PC-9 (cell line): Measurements from ENCODE around the gene DISC1. TPM values are rescaled to one million over a fixed set of nuclear protein-coding genes. Genes with fewer than 3 reads are reported as not detected.

Experiments used
- BruUV-seq: library from RNA; stranded (reverse); fragments of 400-500 nt; replicated peaks from 2 replicates; lab custom pipeline; 2021; lab: Mats Ljungman, UMichigan
- CTCF ChIA-PET: fragments of 300-600 bp; sonication (Branson Sonifier 250); formaldehyde crosslinking; loops from one replicate; lab custom pipeline; 2022; ENCODE audit warnings: antibody characterized with exemption; lab: Charles Lee
- POLR2A ChIA-PET: fragments of 300-600 bp; sonication (Branson Sonifier 250); formaldehyde crosslinking; loops from one replicate; lab custom pipeline; 2022; ENCODE audit warnings: antibody characterized with exemption; ENCODE audit not compliant: unreplicated experiment; lab: Charles Lee
- DNase-seq, 2 experiments: peaks; one replicate each; pipeline versions ENCODE4 v3.0.0 to v3.0.0-alpha.2; 2015 to 2022; ENCODE audit warnings: mixed read lengths in 1 of 2
- H2AFZ ChIP-seq: fragments of 200-600 bp; sonication (generic); 2 replicates; pipeline ENCODE4 v1.8.1; 2017; ENCODE audit warnings: antibody characterized with exemption
- H3F3A ChIP-seq: fragments of 200-600 bp; sonication (generic); 2 replicates; pipeline ENCODE4 v1.8.1; 2017; ENCODE audit warnings: antibody characterized with exemption, mild to moderate bottlenecking, low read depth; ENCODE audit not compliant: insufficient read depth
- H3K27ac ChIP-seq: fragments of 200-600 bp; sonication (generic); 2 replicates; pipeline ENCODE4 v1.6.1; 2016; ENCODE audit warnings: mixed run types
- H3K27me3 ChIP-seq: fragments of 200-600 bp; sonication (generic); 2 replicates; pipeline ENCODE4 v1.6.1; 2016; ENCODE audit warnings: low read depth, mixed run types; ENCODE audit not compliant: insufficient read depth
- H3K36me3 ChIP-seq: fragments of 200-600 bp; sonication (generic); 2 replicates; pipeline ENCODE4 v1.6.1; 2016; ENCODE audit warnings: low read depth, mixed run types
- H3K4me1 ChIP-seq: fragments of 200-600 bp; sonication (generic); replicated peaks from 2 replicates; pipeline ENCODE4 v1.6.1; 2016; ENCODE audit warnings: mixed run types; ENCODE audit not compliant: insufficient read depth
- H3K4me2 ChIP-seq: fragments of 200-600 bp; sonication (generic); 2 replicates; pipeline ENCODE4 v1.6.1; 2017; ENCODE audit warnings: mixed run types
- H3K4me3 ChIP-seq: fragments of 200-600 bp; sonication (generic); 2 replicates; pipeline ENCODE4 v1.6.1; 2016; ENCODE audit warnings: mixed run types
- H3K79me2 ChIP-seq: fragments of 200-600 bp; sonication (generic); 2 replicates; pipeline ENCODE4 v1.6.1; 2017; ENCODE audit warnings: low read depth, mixed run types
- H3K9me2 ChIP-seq: fragments of 200-600 bp; sonication (generic); 2 replicates; pipeline ENCODE4 v1.8.1; 2017; ENCODE audit warnings: mild to moderate bottlenecking; ENCODE audit not compliant: insufficient read depth
- H3K9me3 ChIP-seq: fragments of 200-600 bp; sonication (generic); 2 replicates; pipeline ENCODE4 v1.8.1; 2016; ENCODE audit warnings: low read depth; ENCODE audit not compliant: insufficient read depth
- H4K20me1 ChIP-seq: fragments of 200-600 bp; sonication (generic); 2 replicates; pipeline ENCODE4 v1.8.1; 2017; ENCODE audit not compliant: insufficient read depth
- EZH2 ChIP-seq: fragments of 200-600 bp; sonication (generic); IDR thresholded peaks from 2 replicates; pipeline ENCODE4 v1.8.0; 2017; ENCODE audit warnings: antibody characterized with exemption, low read depth
- intact Hi-C: fragments of 100-400 bp; cut with micrococcal nuclease; formaldehyde crosslinking; loops from one replicate; pipeline ENCODE4 v1.10.0; 2022; ENCODE audit not compliant: unreplicated experiment
- total RNA-seq: library from RNA; stranded (reverse); gene quantifications from 2 replicates; pipeline ENCODE4 v1.2.3, GENCODE V29; 2021
- TF ChIP-seq, protein P1 (sequence below): fragments of 200-600 bp; sonication (generic); conservative IDR thresholded peaks from 2 replicates; pipeline ENCODE4 v1.6.1; 2017; ENCODE audit warnings: mixed run types, antibody characterized with exemption, mild to moderate bottlenecking, moderate library complexity

DISC1 gene
- total RNA-seq, 1 experiment from 2014 or later: 7.4 TPM

DNA sequence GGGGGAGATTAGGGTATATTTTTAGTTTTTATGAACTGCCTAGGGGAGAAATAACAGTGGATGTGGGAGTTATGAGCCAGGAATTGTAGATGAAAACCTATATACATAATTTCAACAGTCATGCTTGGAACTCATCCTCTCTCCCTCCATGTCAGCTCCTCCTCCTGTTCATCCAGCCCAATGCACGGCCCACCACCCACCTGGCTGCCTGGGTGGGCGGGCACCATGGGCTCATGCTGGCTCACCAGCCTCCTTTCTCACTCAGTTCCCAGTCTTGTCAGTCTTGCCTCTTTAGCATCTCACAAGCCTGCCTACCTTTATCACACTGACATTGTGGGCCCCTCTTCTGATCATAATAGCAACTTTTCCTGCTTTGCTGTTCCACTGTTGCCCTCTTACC lies 336.0 kb downstream of the DISC1 start:
- no peak for DNase-seq
- POLR2A ChIA-PET: no interaction called here
- Histone ChIP-seq H2AFZ (no peak overlapping the region), H3K9me2 (0 out of 2 replicates have a peak, but pooled peaks cover under 1% of the 10 kb centered on the region), H3K36me3 (no peaks in the 10 kb centered on the region), H3K9me3 (no peaks in the 10 kb centered on the region; the same call in 1 of the 2 replicates), H3K27ac (no peak overlapping the region), H3K4me2 (no peak overlapping the region), H3F3A (no peaks in the 10 kb centered on the region), H3K79me2 (no peaks in the 10 kb centered on the region), H4K20me1 (no peaks in the 10 kb centered on the region), H3K4me3 (no peak overlapping the region), H3K4me1 (no peaks in the 10 kb centered on the region), H3K27me3 (no peaks in the 10 kb centered on the region)
- no peak for TF ChIP-seq EZH2
- TF ChIP-seq, protein P1, sequence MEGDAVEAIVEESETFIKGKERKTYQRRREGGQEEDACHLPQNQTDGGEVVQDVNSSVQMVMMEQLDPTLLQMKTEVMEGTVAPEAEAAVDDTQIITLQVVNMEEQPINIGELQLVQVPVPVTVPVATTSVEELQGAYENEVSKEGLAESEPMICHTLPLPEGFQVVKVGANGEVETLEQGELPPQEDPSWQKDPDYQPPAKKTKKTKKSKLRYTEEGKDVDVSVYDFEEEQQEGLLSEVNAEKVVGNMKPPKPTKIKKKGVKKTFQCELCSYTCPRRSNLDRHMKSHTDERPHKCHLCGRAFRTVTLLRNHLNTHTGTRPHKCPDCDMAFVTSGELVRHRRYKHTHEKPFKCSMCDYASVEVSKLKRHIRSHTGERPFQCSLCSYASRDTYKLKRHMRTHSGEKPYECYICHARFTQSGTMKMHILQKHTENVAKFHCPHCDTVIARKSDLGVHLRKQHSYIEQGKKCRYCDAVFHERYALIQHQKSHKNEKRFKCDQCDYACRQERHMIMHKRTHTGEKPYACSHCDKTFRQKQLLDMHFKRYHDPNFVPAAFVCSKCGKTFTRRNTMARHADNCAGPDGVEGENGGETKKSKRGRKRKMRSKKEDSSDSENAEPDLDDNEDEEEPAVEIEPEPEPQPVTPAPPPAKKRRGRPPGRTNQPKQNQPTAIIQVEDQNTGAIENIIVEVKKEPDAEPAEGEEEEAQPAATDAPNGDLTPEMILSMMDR: no peak
- BruUV-seq: no TSS peak
- CTCF ChIA-PET: no interaction called here
- intact Hi-C loops: no loop called here

DNA sequence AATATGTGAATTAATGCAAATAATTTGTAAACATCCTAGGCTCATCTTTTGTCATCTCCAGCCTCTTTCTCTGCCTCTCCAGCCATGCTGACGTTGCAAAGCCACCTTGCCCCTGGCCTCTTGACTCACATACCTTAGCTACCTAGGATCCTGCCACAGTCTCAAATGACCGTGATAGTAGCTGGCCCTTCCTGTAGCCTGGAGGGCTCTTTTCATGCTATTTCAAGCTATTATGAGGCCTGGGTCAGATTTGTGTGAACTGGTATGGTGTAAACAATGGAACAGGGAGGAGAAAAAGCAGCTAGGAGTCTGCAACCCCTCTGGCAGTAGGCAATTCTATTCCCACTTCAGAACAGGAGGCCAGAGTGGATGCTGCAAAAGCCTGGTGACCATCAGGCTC lies 337.7 kb downstream of the DISC1 start:
- POLR2A ChIA-PET: no interaction called here
- TF ChIP-seq EZH2: no peak
- Histone ChIP-seq H3K4me2 (no peak overlapping the region), H2AFZ (no peak overlapping the region), H4K20me1 (no peaks in the 10 kb centered on the region), H3K27me3 (no peaks in the 10 kb centered on the region), H3K79me2 (no peaks in the 10 kb centered on the region), H3K9me2 (no peaks in the 10 kb centered on the region), H3K4me3 (no peak overlapping the region), H3K27ac (no peak overlapping the region), H3F3A (no peaks in the 10 kb centered on the region), H3K36me3 (no peaks in the 10 kb centered on the region), H3K9me3 (no peaks in the 10 kb centered on the region), H3K4me1 (no peaks in the 10 kb centered on the region)
- CTCF ChIA-PET: no interaction called here
- no peak for DNase-seq
- no TSS peak for BruUV-seq
- intact Hi-C loops: no loop called here

DNA sequence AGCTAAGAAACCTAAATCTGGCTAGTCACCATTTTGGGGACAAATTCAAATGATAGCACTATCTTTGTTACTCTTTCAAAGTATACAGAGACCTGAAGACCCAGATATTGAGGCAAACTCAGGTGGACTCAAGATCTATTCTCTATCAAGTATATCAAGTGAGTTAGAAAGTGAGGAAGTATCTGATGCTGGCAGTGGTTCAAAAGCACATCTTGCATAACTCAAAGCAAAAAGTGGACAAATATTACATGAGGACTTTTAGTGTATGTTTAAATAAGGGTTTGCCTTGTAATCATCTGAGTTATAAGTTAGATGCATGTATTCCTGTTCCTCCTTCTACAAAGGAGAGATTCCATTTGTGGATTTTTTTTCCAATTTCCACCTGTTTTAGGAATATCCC lies 338.4 kb downstream of the DISC1 start:
- Histone ChIP-seq H3K4me3 (no peak overlapping the region), H3K27ac (no peak overlapping the region), H3K9me3 (no peaks in the 10 kb centered on the region), H3K36me3 (no peaks in the 10 kb centered on the region), H3K9me2 (no peaks in the 10 kb centered on the region), H3K4me1 (no peaks in the 10 kb centered on the region), H3K27me3 (no peaks in the 10 kb centered on the region), H2AFZ (no peak overlapping the region), H3F3A (no peaks in the 10 kb centered on the region), H3K4me2 (no peak overlapping the region), H4K20me1 (no peaks in the 10 kb centered on the region), H3K79me2 (no peaks in the 10 kb centered on the region)
- POLR2A ChIA-PET: no interaction called here
- DNase-seq: no peak
- BruUV-seq: no TSS peak
- intact Hi-C loops: no loop called here
- CTCF ChIA-PET: no interaction called here
- TF ChIP-seq, protein P1: no peak
- no peak for TF ChIP-seq EZH2

DNA sequence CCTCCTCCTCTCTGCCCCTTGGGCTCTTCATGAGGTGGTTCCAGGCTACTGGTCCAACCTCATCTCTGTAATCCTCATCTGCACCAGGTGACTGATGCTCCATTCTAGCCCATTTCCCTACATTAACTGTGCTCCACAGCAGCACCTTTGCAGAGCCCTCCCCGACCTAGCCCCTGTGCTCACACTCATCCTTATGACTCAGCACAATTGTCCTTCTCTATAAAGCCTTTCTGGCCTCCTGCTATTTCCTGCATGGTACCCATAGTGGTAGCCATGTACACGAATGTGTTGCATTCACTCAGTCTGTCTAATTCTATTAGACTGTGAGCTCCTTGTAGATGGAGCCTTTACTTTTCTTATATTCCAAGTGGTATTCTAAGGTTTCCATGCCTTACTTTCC lies 339.0 kb downstream of the DISC1 start:
- Histone ChIP-seq H3K79me2 (no peaks in the 10 kb centered on the region), H3K4me2 (no peak overlapping the region), H3K36me3 (no peaks in the 10 kb centered on the region), H2AFZ (no peak overlapping the region), H3K27ac (no peak overlapping the region), H3K9me3 (no peaks in the 10 kb centered on the region), H3F3A (no peaks in the 10 kb centered on the region), H3K4me3 (no peak overlapping the region), H3K9me2 (no peaks in the 10 kb centered on the region), H3K27me3 (no peaks in the 10 kb centered on the region), H3K4me1 (no peaks in the 10 kb centered on the region), H4K20me1 (no peaks in the 10 kb centered on the region)
- POLR2A ChIA-PET: no interaction called here
- TF ChIP-seq, protein P1: no peak
- TF ChIP-seq EZH2: no peak
- intact Hi-C loops: no loop called here
- BruUV-seq: no TSS peak
- CTCF ChIA-PET: no interaction called here
- DNase-seq: no peak
